ENCODE results near the gene GPALPP1.
A peak's percentile ranks its signal among the peaks of the same experiment; 100 is the strongest.
"Not testable (repeated sequence)": the region's sequence is repeated elsewhere in the genome, so short reads cannot be mapped to it uniquely, and the experiment has no call there.

The GPALPP1 gene

GRCh38 chr13:45007823-45008222 lies 18.5 kb downstream of the GPALPP1 start:
- no peak for DNase-seq

GRCh38 chr13:45011198-45011597 lies 21.9 kb downstream of the GPALPP1 start:
- no peak for DNase-seq

GRCh38 chr13:45015300-45015699 lies 26.0 kb downstream of the GPALPP1 start:
- no peak for DNase-seq

GRCh38 chr13:45016792-45017425 lies 27.6 kb downstream of the GPALPP1 start:
- DNase-seq: no peak

- not testable (repeated sequence) for DNase-seq
Observed at GRCh38 chr13:45019981-45020380, 30.6 kb downstream of the GPALPP1 start.

- DNase-seq: no peak
Observed at GRCh38 chr13:45021250-45021649, 31.9 kb downstream of the GPALPP1 start.

- DNase-seq: no peak
Observed at GRCh38 chr13:45024847-45025246, 35.5 kb downstream of the GPALPP1 start.

- no peak for DNase-seq
Observed at GRCh38 chr13:45034342-45034741, 45.0 kb downstream of the GPALPP1 start.

GRCh38 chr13:45036206-45036605 lies 46.9 kb downstream of the GPALPP1 start:
- no peak for DNase-seq

GRCh38 chr13:45040173-45040572 lies 50.8 kb downstream of the GPALPP1 start:
- no peak for DNase-seq

GRCh38 chr13:45040622-45041021 lies 51.3 kb downstream of the GPALPP1 start:
- no peak for DNase-seq

- no peak for DNase-seq
Observed at GRCh38 chr13:45042539-45042938, 53.2 kb downstream of the GPALPP1 start.

- no peak for DNase-seq
Observed at GRCh38 chr13:45046445-45046844, 57.1 kb downstream of the GPALPP1 start.

GRCh38 chr13:45047394-45048310 lies 58.3 kb downstream of the GPALPP1 start:
- peak; percentile 55 for DNase-seq

- DNase-seq: no peak
Observed at GRCh38 chr13:45048890-45049407, 59.6 kb downstream of the GPALPP1 start.

GRCh38 chr13:45049478-45049877 lies 60.1 kb downstream of the GPALPP1 start:
- DNase-seq: no peak

GRCh38 chr13:45051315-45051714 lies 62.0 kb downstream of the GPALPP1 start:
- no peak for DNase-seq

- no peak for DNase-seq
Observed at GRCh38 chr13:45055198-45055901, 66.0 kb downstream of the GPALPP1 start.

- DNase-seq: no peak
Observed at GRCh38 chr13:45055902-45056648, 66.7 kb downstream of the GPALPP1 start.

GRCh38 chr13:45060062-45060461 lies 70.7 kb downstream of the GPALPP1 start:
- no peak for DNase-seq

GRCh38 chr13:45063261-45063860 lies 74.0 kb downstream of the GPALPP1 start:
- no peak for DNase-seq

- not testable (repeated sequence) for DNase-seq
Observed at GRCh38 chr13:45063889-45064288, 74.6 kb downstream of the GPALPP1 start.
